Glutamatergic neuron (in vitro differentiated cells): Measurements from ENCODE around the gene ADAMTS17. TPM values are rescaled to one million over a fixed set of nuclear protein-coding genes. Genes with fewer than 3 reads are reported as not detected.

Source experiments
- DNase-seq: peaks from one replicate; pipeline ENCODE4 v3.0.0; 2022
- H3K27ac Mint-ChIP-seq: one replicate; pipeline ENCODE4 v1.8.0; 2020; ENCODE audit warnings: mild to moderate bottlenecking, mixed read lengths, inconsistent platforms; ENCODE audit not compliant: unreplicated experiment
- H3K27me3 Mint-ChIP-seq: one replicate; pipeline ENCODE4 v1.8.0; 2020; ENCODE audit warnings: mild to moderate bottlenecking, moderate library complexity, mixed read lengths, inconsistent platforms; ENCODE audit not compliant: unreplicated experiment
- H3K36me3 Mint-ChIP-seq: one replicate; pipeline ENCODE4 v1.8.0; 2020; ENCODE audit warnings: mild to moderate bottlenecking, mixed read lengths, inconsistent platforms; ENCODE audit not compliant: unreplicated experiment
- H3K4me1 Mint-ChIP-seq: one replicate; pipeline ENCODE4 v1.8.0; 2020; ENCODE audit warnings: mild to moderate bottlenecking, low read depth, mixed read lengths, inconsistent platforms; ENCODE audit not compliant: unreplicated experiment
- H3K4me3 Mint-ChIP-seq: one replicate; pipeline ENCODE4 v1.8.0; 2020; ENCODE audit warnings: mild to moderate bottlenecking, mixed read lengths, inconsistent platforms; ENCODE audit not compliant: unreplicated experiment
- H3K9me3 Mint-ChIP-seq: one replicate; pipeline ENCODE4 v1.8.0; 2020; ENCODE audit warnings: mild to moderate bottlenecking, moderate library complexity, mixed read lengths, inconsistent platforms; ENCODE audit not compliant: unreplicated experiment
- total RNA-seq: library from RNA; stranded (reverse); fragmentation: NEBNext Ultra II Directional; extraction: Animal tissue kit (Norgen Biotek cat#: 25700); gene quantifications from one replicate; pipeline ENCODE4 v1.2.1, GENCODE V29; 2021; ENCODE audit not compliant: unreplicated experiment
- TF ChIP-seq, protein P1 (sequence below): fragments of 200-600 bp; sonication (generic); IDR thresholded peaks from one replicate; pipeline ENCODE4 v1.5.0; 2021; ENCODE audit not compliant: partially characterized antibody, unreplicated experiment

ADAMTS17 gene
- total RNA-seq, 1 donor from 2014 or later = 6.8 TPM

DNA sequence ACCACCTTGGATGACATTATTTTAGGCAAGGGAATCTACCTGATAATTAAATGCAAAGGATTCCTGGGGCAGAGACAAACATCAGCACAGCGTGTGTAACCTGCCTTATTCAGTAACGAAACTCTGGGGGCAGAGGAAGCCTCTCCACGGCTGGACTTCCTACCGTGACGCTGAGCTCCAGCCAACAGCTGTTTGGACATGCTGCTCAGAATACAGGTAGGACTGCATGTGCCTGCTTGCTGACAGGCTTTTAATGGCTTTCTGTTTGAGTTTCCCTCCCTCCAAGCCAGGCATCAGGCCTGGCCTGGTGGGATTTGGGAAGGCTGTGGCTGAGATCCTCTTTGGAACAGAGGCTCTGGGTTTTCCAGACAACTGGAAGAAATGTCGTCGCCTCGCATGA lies 150.6 kb downstream of the ADAMTS17 start:
- H3K27ac Mint-ChIP-seq = no peak overlapping the region
- H3K36me3 Mint-ChIP-seq = no peaks in the 10 kb centered on the region
- no peak overlapping the region for H3K4me3 Mint-ChIP-seq
- peaks cover 4% of the 10 kb centered on the region for H3K9me3 Mint-ChIP-seq
- no peak for DNase-seq
- peaks cover 3% of the 10 kb centered on the region for H3K27me3 Mint-ChIP-seq
- H3K4me1 Mint-ChIP-seq = peaks cover 28% of the 10 kb centered on the region
- TF ChIP-seq, protein P1, sequence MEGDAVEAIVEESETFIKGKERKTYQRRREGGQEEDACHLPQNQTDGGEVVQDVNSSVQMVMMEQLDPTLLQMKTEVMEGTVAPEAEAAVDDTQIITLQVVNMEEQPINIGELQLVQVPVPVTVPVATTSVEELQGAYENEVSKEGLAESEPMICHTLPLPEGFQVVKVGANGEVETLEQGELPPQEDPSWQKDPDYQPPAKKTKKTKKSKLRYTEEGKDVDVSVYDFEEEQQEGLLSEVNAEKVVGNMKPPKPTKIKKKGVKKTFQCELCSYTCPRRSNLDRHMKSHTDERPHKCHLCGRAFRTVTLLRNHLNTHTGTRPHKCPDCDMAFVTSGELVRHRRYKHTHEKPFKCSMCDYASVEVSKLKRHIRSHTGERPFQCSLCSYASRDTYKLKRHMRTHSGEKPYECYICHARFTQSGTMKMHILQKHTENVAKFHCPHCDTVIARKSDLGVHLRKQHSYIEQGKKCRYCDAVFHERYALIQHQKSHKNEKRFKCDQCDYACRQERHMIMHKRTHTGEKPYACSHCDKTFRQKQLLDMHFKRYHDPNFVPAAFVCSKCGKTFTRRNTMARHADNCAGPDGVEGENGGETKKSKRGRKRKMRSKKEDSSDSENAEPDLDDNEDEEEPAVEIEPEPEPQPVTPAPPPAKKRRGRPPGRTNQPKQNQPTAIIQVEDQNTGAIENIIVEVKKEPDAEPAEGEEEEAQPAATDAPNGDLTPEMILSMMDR = no peak

DNA sequence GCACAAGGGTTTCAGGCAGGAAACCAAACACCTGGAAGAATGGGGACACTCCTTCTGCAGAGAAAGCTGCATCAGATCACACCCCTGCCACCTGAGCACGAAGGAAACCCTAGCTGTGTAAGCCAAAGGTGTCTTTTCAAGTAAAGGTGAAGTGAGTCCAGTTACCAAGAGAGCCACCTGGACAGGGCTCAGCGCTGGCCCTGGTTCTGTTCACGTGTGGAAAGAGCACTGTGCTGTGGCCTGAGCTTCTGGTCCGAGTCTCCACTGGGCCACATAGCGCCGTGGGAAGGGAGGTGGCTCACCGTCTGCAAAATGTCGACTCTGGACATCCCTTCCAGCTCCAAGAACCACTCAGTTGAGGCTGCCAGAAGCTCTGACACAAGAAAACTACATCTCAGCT lies 151.1 kb downstream of the ADAMTS17 start:
- DNase-seq = no peak
- peaks cover 4% of the 10 kb centered on the region for H3K9me3 Mint-ChIP-seq
- H3K27me3 Mint-ChIP-seq = peaks cover 3% of the 10 kb centered on the region
- no peaks in the 10 kb centered on the region for H3K36me3 Mint-ChIP-seq
- no peak overlapping the region for H3K4me3 Mint-ChIP-seq
- H3K4me1 Mint-ChIP-seq = peaks cover 28% of the 10 kb centered on the region
- H3K27ac Mint-ChIP-seq = no peak overlapping the region
- TF ChIP-seq, protein P1 = no peak

DNA sequence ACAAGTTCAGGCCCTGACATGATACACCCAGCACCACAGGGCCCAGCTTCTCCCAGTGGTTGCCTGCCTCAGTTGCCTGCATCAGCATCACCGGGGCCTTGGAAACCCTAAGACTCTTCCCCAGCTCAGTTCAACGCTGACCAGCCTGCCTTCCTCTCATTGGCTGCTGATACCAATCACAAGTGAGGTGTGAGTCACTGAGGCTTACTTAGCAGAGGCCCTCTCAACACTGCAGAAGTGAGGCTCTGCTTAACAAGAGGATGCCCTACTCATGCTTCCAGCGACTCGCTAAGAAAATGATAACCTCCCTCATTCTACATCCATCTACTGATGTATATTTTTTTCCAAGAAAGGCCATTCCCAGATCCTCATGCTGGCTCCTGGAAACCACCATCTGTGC lies 151.9 kb downstream of the ADAMTS17 start:
- Mint-ChIP-seq H3K9me3 (peaks cover 4% of the 10 kb centered on the region), H3K36me3 (no peaks in the 10 kb centered on the region), H3K27me3 (peaks cover 3% of the 10 kb centered on the region), H3K4me3 (no peak overlapping the region), H3K4me1 (peaks cover 22% of the 10 kb centered on the region), H3K27ac (peak overlapping the region; percentile 57)
- TF ChIP-seq, protein P1 = no peak
- DNase-seq = no peak

DNA sequence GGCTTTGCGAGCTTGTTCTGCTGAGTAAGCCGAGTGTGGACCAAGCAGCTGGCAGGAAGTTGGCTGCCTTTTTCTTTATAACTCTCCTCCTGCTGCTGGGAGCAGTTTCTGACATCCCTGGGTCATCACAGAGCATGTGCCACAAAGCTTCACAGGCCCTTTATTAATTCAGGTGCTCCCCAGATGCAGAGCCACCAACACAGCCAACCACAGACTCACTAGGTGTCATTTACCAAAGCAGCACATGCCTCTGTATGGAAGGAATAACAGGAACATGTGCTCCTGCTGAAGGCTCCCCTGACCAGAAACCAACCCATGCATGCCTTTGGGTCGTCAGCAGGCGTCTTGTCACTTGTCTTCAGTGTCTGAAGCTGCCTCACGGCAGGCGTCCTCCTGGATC lies 152.5 kb downstream of the ADAMTS17 start:
- Mint-ChIP-seq H3K4me3 (no peak overlapping the region), H3K36me3 (no peaks in the 10 kb centered on the region), H3K27ac (no peak overlapping the region), H3K27me3 (peaks cover 3% of the 10 kb centered on the region), H3K4me1 (peaks cover 21% of the 10 kb centered on the region), H3K9me3 (peaks cover 4% of the 10 kb centered on the region)
- TF ChIP-seq, protein P1 = no peak
- no peak for DNase-seq

DNA sequence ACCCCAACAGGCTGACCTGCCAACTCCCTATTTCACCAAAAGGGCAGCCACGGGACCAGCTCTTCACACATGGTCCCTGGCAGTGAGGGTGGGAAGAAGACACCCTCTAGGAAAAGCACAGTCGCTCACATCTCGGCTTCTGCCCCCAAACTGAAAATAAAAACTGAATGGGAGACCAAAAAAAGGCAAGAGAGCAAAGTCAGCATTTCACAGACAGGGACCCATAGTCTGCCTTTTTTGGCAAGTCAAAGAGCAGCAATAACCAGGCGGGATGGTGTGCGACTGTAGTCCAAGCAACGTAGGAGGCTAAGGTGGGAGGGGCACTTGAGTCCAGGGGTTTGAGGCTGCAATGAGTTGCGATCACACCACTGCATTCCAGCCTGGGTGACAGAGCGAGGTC lies 154.1 kb downstream of the ADAMTS17 start:
- Mint-ChIP-seq H3K27me3 (peaks cover 2% of the 10 kb centered on the region), H3K36me3 (no peaks in the 10 kb centered on the region), H3K4me1 (peaks cover 16% of the 10 kb centered on the region), H3K4me3 (no peak overlapping the region), H3K9me3 (peaks cover 3% of the 10 kb centered on the region), H3K27ac (no peak overlapping the region)
- DNase-seq = no peak
- TF ChIP-seq, protein P1 = no peak
